ENCODE measurements around the gene SEPTIN14. TPM values are rescaled to one million over a fixed set of nuclear protein-coding genes. Genes with fewer than 3 reads are reported as not detected.
A peak's percentile ranks its signal among the peaks of the same experiment; 100 is the strongest.
"Not testable (repeated sequence)": the region's sequence is repeated elsewhere in the genome, so short reads cannot be mapped to it uniquely, and the experiment has no call there.

Gene SEPTIN14
- total RNA-seq, 6 experiments from 2014 or later: not detected

GRCh38 chr7:55744706-55745105 is 117.8 kb downstream of the SEPTIN14 start:
- H3K9me3 Mint-ChIP-seq: not testable (repeated sequence)

More at GRCh38 chr7:55744706-55745105, 117.8 kb downstream of the SEPTIN14 start:
- H3K4me1 Mint-ChIP-seq (ENCODE audit: low read depth); H3K4me3 Mint-ChIP-seq; H3K27ac Mint-ChIP-seq; H3K36me3 Mint-ChIP-seq (ENCODE audit: low read depth); DNase-seq; H3K27me3 Mint-ChIP-seq (ENCODE audit: insufficient read depth): not testable (repeated sequence)
- TF ChIP-seq, protein P1, sequence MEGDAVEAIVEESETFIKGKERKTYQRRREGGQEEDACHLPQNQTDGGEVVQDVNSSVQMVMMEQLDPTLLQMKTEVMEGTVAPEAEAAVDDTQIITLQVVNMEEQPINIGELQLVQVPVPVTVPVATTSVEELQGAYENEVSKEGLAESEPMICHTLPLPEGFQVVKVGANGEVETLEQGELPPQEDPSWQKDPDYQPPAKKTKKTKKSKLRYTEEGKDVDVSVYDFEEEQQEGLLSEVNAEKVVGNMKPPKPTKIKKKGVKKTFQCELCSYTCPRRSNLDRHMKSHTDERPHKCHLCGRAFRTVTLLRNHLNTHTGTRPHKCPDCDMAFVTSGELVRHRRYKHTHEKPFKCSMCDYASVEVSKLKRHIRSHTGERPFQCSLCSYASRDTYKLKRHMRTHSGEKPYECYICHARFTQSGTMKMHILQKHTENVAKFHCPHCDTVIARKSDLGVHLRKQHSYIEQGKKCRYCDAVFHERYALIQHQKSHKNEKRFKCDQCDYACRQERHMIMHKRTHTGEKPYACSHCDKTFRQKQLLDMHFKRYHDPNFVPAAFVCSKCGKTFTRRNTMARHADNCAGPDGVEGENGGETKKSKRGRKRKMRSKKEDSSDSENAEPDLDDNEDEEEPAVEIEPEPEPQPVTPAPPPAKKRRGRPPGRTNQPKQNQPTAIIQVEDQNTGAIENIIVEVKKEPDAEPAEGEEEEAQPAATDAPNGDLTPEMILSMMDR (IDR thresholded peaks at IDR 0.05): peak; percentile 12; the same call in 1 of the 2 replicates

Other genes with a start within 250 kb of the SEPTIN14 start
- gene ZNF713, start 24.7 kb upstream of the SEPTIN14 start, total RNA-seq (2021; fragmentation: NEBNext Ultra II Directional; extraction: Animal tissue kit (Norgen Biotek cat#: 25700)): under 1 TPM; 0.31 to 0.94 (median 0.70) TPM
- gene MRPS17, start 89.1 kb upstream of the SEPTIN14 start, total RNA-seq (2021; fragmentation: NEBNext Ultra II Directional; extraction: Animal tissue kit (Norgen Biotek cat#: 25700)): 10 to 100 TPM; 14.5 to 20.1 (median 16.2) TPM
- 10 to 100 TPM; 27.6 to 34.0 (median 30.6) TPM for gene NIPSNAP2, start 101.8 kb upstream of the SEPTIN14 start, total RNA-seq (2021; fragmentation: NEBNext Ultra II Directional; extraction: Animal tissue kit (Norgen Biotek cat#: 25700))
- gene PSPH, start 188.7 kb upstream of the SEPTIN14 start, total RNA-seq (2021; fragmentation: NEBNext Ultra II Directional; extraction: Animal tissue kit (Norgen Biotek cat#: 25700)): 10 to 100 TPM; 20.3 to 27.1 (median 21.8) TPM
- gene CCT6A, start 189.0 kb upstream of the SEPTIN14 start, total RNA-seq (2021; fragmentation: NEBNext Ultra II Directional; extraction: Animal tissue kit (Norgen Biotek cat#: 25700)): 100 to 1,000 TPM; 164 to 197 (median 180) TPM
- gene SUMF2, start 201.5 kb upstream of the SEPTIN14 start, total RNA-seq (2021; fragmentation: NEBNext Ultra II Directional; extraction: Animal tissue kit (Norgen Biotek cat#: 25700)): 100 to 1,000 TPM; 117 to 151 (median 127) TPM
- gene PHKG1, start 230.2 kb upstream of the SEPTIN14 start, total RNA-seq (2021; fragmentation: NEBNext Ultra II Directional; extraction: Animal tissue kit (Norgen Biotek cat#: 25700)): under 1 TPM in 5 of 6 experiments, not detected in 1; 0.19 to 0.68 (median 0.30) TPM
- 100 to 1,000 TPM; 386 to 430 (median 398) TPM for gene CHCHD2, start 243.7 kb upstream of the SEPTIN14 start, total RNA-seq (2021; fragmentation: NEBNext Ultra II Directional; extraction: Animal tissue kit (Norgen Biotek cat#: 25700))